Measurements from ENCODE around the gene RIC3.

DNA sequence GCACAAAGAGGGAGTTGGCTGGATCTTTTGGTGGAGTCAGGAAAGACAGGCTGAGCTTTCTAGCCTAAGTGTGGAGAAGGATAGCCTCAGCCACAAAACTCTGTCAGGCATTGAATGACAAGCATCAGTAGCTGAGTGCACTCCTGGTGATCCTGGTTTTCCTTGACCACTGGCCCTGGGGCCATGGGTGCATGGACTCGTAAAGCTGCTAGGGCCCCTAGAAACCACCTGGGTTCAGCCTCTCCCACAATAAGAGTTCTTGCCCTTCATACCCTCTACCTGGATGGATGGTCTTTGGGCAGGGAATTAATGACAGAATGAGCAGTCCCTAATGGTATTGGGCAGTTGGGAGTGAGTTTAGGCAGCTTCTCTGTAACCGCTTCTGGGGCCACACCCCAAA, 64.9 kb downstream of the RIC3 start:
- TF ChIP-seq EZH2 (IDR thresholded peaks at IDR 0.05; ENCODE audit: low read depth, low read length, severe bottlenecking) (no peak), YY1 (IDR thresholded peaks at IDR 0.05; ENCODE audit: low read depth, low read length) (no peak), ATF2 (IDR thresholded peaks at IDR 0.05; ENCODE audit: low read length) (no peak), RAD21 (IDR thresholded peaks at IDR 0.05 in 1 of 2, conservative IDR thresholded peaks at IDR 0.05 in 1 of 2; ENCODE audit: low read depth in 2 of 2, low read length in 2 of 2) (no peak)
